ENCODE measurements around the gene SIL1. TPM values are rescaled to one million over a fixed set of nuclear protein-coding genes. Genes with fewer than 3 reads are reported as not detected.

Gene SIL1
- 41.3 and 42.1 TPM in 2 replicates for total RNA-seq

DNA sequence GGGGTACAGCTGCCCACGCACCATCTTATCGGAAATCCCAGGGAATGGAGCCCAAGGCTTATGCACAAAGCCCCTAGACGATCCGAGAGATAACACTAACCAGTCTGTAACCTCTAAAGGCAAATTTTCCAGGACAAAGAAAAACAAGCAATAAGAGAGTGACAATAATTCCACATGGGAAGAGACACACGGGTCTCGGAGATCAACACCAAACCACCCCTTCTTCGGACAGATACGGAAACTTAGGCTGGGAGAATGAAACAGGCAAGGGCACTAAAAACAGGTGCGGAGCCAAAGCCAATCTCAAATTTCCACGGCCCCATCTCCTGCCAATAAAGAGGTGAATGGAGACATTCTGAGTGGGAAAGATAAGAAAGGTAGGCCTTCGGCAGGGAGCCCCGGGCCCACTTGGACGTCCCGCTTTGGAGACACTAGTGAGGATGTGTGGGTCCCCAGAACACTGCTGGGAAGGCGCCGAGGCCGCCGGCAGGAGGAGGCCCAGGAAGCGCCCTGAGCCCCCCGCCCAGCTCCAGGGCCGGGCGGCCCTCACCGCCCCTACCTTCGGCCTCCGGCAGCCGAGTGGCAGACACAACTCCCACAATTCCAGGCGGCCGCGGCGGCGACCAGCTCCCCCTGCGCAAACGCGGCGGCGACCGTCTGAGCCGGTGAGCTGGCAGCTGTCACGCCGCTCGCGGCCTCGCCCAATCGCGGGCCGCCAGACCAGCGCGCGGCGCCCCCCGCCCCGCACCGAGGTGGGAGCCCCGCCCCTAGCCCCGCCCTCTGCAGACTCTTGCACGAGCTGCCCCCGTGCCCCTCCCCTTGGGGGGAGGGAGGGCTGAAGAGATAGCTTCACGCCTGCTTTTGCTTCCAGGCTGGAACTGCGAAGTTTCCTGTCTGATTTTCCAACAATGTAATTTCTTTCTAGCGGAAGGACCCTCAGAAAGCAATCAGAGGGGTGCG lies at the start of gene SIL1:
Gene SIL1 (minus strand): TSS at position 659 of the 960 bp plus-strand sequence. CDS start 70,525 bp downstream, outside the sequence.

Other genes starting within 250 kb of the SIL1 start
- gene MATR3, start 95.4 kb upstream of the SIL1 start, total RNA-seq = 156 and 174 TPM in 2 replicates
- 68.5 and 70.7 TPM in 2 replicates for gene PAIP2, start 143.5 kb upstream of the SIL1 start, total RNA-seq
- gene SLC23A1, start 184.9 kb upstream of the SIL1 start, total RNA-seq = not detected in 2 replicates
- gene MZB1, start 191.5 kb upstream of the SIL1 start, total RNA-seq = not detected in 2 replicates
- 1.2 and 2.1 TPM in 2 replicates for gene PROB1, start 196.7 kb upstream of the SIL1 start, total RNA-seq
- 1.5 and 1.9 TPM in 2 replicates for gene SPATA24, start 205.7 kb upstream of the SIL1 start, total RNA-seq
- gene DNAJC18, start 241.2 kb upstream of the SIL1 start, total RNA-seq = 3.6 and 8.2 TPM in 2 replicates